GM23248 (cell line): ENCODE measurements around the gene PGBD5.

Source experiments
- EZH2 ChIP-seq: fragments of 200-600 bp; sonication (generic); IDR thresholded peaks from 2 replicates; pipeline ENCODE4 v1.6.1; 2018; ENCODE audit warnings: antibody characterized with exemption, mild to moderate bottlenecking; ENCODE audit not compliant: insufficient read depth, poor library complexity, severe bottlenecking
- EZH2phosphoT487 ChIP-seq: fragments of 200-600 bp; sonication (generic); IDR thresholded peaks from 2 replicates; pipeline ENCODE4 v1.6.1; 2018; ENCODE audit warnings: antibody characterized with exemption, moderate library complexity, mild to moderate bottlenecking, low read depth; ENCODE audit not compliant: insufficient read depth

DNA sequence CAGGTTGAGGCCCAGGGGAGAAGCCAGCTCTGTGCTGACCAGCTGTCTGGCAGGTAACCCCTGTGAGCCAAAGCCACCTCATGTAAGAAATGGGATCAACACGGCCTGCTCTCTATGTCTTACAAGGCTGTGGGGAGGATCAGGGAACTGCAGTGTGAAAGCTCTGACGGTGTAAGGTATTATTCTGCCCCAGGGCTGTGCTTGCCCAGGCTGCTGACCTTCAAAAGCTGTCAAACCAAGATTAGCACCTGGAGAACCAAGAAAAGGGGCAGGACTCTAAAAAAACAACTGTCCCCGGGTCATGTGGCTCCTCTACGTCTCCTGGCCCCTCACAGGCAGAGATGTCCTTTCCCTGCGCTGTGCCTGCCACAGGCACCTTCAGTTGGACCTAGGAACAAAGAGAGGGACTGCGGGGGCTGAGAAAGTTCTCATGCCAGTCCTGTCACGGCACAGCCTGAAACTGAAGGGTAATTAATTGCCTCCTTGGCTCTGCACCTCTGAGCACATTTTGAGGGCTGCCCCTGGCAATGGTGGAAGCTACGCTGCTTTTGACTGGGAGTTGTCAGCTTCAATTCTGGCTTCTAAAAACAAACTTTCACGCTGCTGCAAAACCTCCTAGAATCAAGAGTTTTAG is 77.6 kb downstream of the PGBD5 start:
- TF ChIP-seq EZH2: no peak
- no peak for TF ChIP-seq EZH2phosphoT487
